Measurements from ENCODE around the gene PLSCR3. TPM values are rescaled to one million over a fixed set of nuclear protein-coding genes. Genes with fewer than 3 reads are reported as not detected.
"Not testable (repeated sequence)": the region's sequence is repeated elsewhere in the genome, so short reads cannot be mapped to it uniquely, and the experiment has no call there.

Gene PLSCR3
- total and polyA plus RNA-seq, 4 donors = 19.2 to 43.0 (median 34.2) TPM

DNA sequence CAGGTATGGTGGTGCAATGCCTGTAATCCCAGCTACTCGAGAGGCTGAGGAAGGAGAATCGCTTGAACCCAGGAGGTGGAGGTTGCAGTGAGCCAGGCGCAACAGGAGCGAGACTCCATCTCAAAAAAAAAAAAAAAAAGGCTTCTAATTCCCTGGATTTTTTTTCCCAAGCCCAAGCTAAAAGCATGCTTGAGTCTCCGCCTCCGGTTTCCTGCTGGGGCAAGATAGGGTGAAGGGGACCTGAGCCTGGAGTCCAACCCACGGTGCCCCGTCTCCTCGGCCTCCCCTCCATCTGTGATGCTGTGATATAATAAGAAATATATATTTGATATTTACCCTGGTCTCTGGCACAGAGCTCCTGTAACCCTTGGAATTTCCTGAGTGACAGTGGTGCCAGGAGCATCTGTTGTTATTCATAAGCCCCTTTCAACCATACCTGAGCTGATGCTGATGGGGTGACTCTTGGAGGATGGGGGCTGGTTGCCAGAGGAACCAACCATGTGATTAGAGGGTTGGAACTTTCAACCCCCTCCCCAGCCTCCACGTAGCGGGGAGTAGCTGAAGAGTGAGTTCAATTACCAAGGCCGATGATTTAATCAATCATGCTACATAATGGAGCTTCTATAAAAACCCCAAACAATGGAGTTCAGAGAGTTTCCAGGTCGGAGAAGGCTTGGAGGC lies 26.3 kb downstream of the PLSCR3 start:
- Histone ChIP-seq H3K4me3 (no peak overlapping the region), H3K9me3 (ENCODE audit: control insufficient read depth in 4 of 4, insufficient read depth in 3 of 4, low read length in 3 of 4) (no peaks in the 10 kb centered on the region), H3K27ac (ENCODE audit: low read depth in 1 of 2, low read length in 1 of 2) (no peak overlapping the region), H3K9ac (ENCODE audit: insufficient read depth in 1 of 2, low read length in 2 of 2) (no peak overlapping the region), H3K36me3 (ENCODE audit: control insufficient read depth in 4 of 4, insufficient read depth in 4 of 4, low read length in 4 of 4) (no peaks in the 10 kb centered on the region), H3K27me3 (ENCODE audit: control insufficient read depth in 3 of 3, insufficient read depth in 3 of 3, low read length in 2 of 3) (no peaks in the 10 kb centered on the region), H3K4me1 (ENCODE audit: control insufficient read depth in 5 of 5, insufficient read depth in 5 of 5, low read length in 5 of 5) (peaks cover 0 to 1% (median 0%) of the 10 kb centered on the region in 5 donors)
- WGBS, 2 donors = 74 to 83% methylated on average over 13 of the region's 13 CpGs
- ATAC-seq (ENCODE audit: insufficient read depth, low FRiP score) (no peak), DNase-seq (no peak)
- TF ChIP-seq, protein P1, sequence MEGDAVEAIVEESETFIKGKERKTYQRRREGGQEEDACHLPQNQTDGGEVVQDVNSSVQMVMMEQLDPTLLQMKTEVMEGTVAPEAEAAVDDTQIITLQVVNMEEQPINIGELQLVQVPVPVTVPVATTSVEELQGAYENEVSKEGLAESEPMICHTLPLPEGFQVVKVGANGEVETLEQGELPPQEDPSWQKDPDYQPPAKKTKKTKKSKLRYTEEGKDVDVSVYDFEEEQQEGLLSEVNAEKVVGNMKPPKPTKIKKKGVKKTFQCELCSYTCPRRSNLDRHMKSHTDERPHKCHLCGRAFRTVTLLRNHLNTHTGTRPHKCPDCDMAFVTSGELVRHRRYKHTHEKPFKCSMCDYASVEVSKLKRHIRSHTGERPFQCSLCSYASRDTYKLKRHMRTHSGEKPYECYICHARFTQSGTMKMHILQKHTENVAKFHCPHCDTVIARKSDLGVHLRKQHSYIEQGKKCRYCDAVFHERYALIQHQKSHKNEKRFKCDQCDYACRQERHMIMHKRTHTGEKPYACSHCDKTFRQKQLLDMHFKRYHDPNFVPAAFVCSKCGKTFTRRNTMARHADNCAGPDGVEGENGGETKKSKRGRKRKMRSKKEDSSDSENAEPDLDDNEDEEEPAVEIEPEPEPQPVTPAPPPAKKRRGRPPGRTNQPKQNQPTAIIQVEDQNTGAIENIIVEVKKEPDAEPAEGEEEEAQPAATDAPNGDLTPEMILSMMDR (IDR thresholded peaks at IDR 0.05; ENCODE audit: control extremely low read depth, extremely low read depth) = no peak

DNA sequence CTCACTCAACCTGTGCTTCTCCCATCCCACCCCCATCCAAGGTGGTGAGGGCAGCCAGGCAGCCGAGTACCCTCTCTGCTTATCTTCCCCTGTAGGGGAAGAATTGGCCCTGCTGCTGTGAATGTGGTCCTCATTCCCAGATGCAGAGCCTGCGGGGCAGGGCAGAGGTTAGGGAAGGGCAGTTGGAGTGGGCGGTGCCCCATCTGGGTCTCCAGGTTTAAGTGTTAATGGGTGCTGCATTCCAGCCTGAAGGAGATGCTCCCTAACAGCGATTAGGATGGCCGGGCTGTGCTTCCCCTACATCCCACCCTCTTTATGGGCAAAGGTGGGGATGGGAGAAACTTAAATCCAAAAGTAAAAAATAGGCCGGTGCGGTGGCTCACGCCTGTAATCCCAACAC lies 27.2 kb downstream of the PLSCR3 start:
- TF ChIP-seq, protein P1 (IDR thresholded peaks at IDR 0.05; ENCODE audit: control extremely low read depth, extremely low read depth) = no peak
- H3K36me3 ChIP-seq (ENCODE audit: control insufficient read depth in 4 of 4, insufficient read depth in 4 of 4, low read length in 4 of 4) = no peaks in the 10 kb centered on the region
- no peak overlapping the region for H3K27ac ChIP-seq (ENCODE audit: low read depth in 1 of 2, low read length in 1 of 2)
- no peak for DNase-seq
- H3K9ac ChIP-seq (ENCODE audit: insufficient read depth in 1 of 2, low read length in 2 of 2) = no peak overlapping the region
- H3K9me3 ChIP-seq (ENCODE audit: control insufficient read depth in 4 of 4, insufficient read depth in 3 of 4, low read length in 3 of 4) = no peaks in the 10 kb centered on the region
- no peaks in the 10 kb centered on the region for H3K27me3 ChIP-seq (ENCODE audit: control insufficient read depth in 3 of 3, insufficient read depth in 3 of 3, low read length in 2 of 3)
- WGBS, 2 donors = 86 to 87% methylated on average over 8 of the region's 8 CpGs
- peaks cover 0 to 1% (median 0%) of the 10 kb centered on the region in 5 donors for H3K4me1 ChIP-seq (ENCODE audit: control insufficient read depth in 5 of 5, insufficient read depth in 5 of 5, low read length in 5 of 5)
- no peak overlapping the region for H3K4me3 ChIP-seq
- no peak for ATAC-seq (ENCODE audit: insufficient read depth, low FRiP score)

DNA sequence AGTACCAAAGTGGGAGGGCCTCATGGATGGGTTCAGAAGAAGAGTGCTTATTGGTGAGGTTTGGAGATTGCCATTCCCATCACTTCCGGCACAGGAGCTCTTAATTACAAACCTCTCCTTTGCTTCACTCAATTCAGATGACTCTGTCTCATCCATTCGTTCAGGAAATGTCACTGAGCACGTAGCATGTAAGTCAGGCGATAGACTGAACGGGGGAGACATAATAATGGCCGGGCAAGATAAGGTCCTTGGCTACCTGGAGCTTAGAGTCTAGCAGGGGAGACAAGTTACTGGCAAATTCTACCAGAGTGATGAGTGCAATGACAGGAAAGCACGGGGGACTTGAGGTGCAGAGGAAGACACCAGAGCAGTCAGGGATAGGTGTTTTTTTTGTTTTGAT lies 28.4 kb downstream of the PLSCR3 start:
- not testable (repeated sequence) for H3K27me3 ChIP-seq (ENCODE audit: control insufficient read depth in 3 of 3, insufficient read depth in 3 of 3, low read length in 2 of 3); H3K9ac ChIP-seq (ENCODE audit: insufficient read depth in 1 of 2, low read length in 2 of 2); ATAC-seq (ENCODE audit: insufficient read depth, low FRiP score); H3K4me3 ChIP-seq; H3K4me1 ChIP-seq (ENCODE audit: control insufficient read depth in 5 of 5, insufficient read depth in 5 of 5, low read length in 5 of 5); H3K36me3 ChIP-seq (ENCODE audit: control insufficient read depth in 4 of 4, insufficient read depth in 4 of 4, low read length in 4 of 4); H3K27ac ChIP-seq (ENCODE audit: low read depth in 1 of 2, low read length in 1 of 2); H3K9me3 ChIP-seq (ENCODE audit: control insufficient read depth in 4 of 4, insufficient read depth in 3 of 4, low read length in 3 of 4); DNase-seq
- 91 to 96% methylated on average over 6 of the region's 7 CpGs for WGBS, 2 donors

GRCh38 chr17:7363311-7363710 lies 31.0 kb downstream of the PLSCR3 start:
- no peak overlapping the region for H3K9ac ChIP-seq (ENCODE audit: insufficient read depth in 1 of 2, low read length in 2 of 2)
- H3K27me3 ChIP-seq (ENCODE audit: control insufficient read depth in 3 of 3, insufficient read depth in 3 of 3, low read length in 2 of 3) = no peaks in the 10 kb centered on the region
- TF ChIP-seq, protein P1 (IDR thresholded peaks at IDR 0.05; ENCODE audit: control extremely low read depth, extremely low read depth) = no peak
- H3K36me3 ChIP-seq (ENCODE audit: control insufficient read depth in 4 of 4, insufficient read depth in 4 of 4, low read length in 4 of 4) = no peaks in the 10 kb centered on the region
- WGBS, 2 donors = 93 to 96% methylated on average over 6 of the region's 6 CpGs
- no peak overlapping the region for H3K4me3 ChIP-seq
- DNase-seq = no peak
- ATAC-seq (ENCODE audit: insufficient read depth, low FRiP score) = no peak
- no peaks in the 10 kb centered on the region for H3K4me1 ChIP-seq (ENCODE audit: control insufficient read depth in 5 of 5, insufficient read depth in 5 of 5, low read length in 5 of 5)
- no peak overlapping the region for H3K27ac ChIP-seq (ENCODE audit: low read depth in 1 of 2, low read length in 1 of 2)
- no peaks in the 10 kb centered on the region for H3K9me3 ChIP-seq (ENCODE audit: control insufficient read depth in 4 of 4, insufficient read depth in 3 of 4, low read length in 3 of 4)

All from lung (tissue), 12 donors.